Thoracic aorta (tissue), 2 donors: ENCODE data around the gene DSCAM. TPM values are rescaled to one million over a fixed set of nuclear protein-coding genes. Genes with fewer than 3 reads are reported as not detected.

Source experiments
- ATAC-seq: fragments of 150-250 bp; one replicate; pipeline ENCODE4 v1.8.0; 2017; ENCODE audit warnings: low read depth; ENCODE audit not compliant: insufficient number of reproducible peaks, low FRiP score
- DNase-seq: peaks from one replicate; pipeline ENCODE4 v3.0.0-alpha.2; 2020; ENCODE audit warnings: low spot score
- H3K27ac ChIP-seq, 2 donors: fragments of 200-600 bp; sonication (generic); 1 replicate in 1 of 2; 2 replicates in 1 of 2; pipeline ENCODE4 v1.5.1; 2016; ENCODE audit warnings: mild to moderate bottlenecking in 2 of 2, moderate library complexity in 2 of 2
- H3K27me3 ChIP-seq: fragments of 200-600 bp; sonication (generic); replicated peaks from 2 replicates; pipeline ENCODE4 v1.6.0; 2016; ENCODE audit warnings: mild to moderate bottlenecking; ENCODE audit not compliant: insufficient read depth
- H3K36me3 ChIP-seq: fragments of 200-600 bp; sonication (generic); one replicate; pipeline ENCODE4 v1.5.1; 2016
- H3K4me1 ChIP-seq, 2 donors: fragments of 200-600 bp; sonication (generic); 1 replicate in 1 of 2; 2 replicates in 1 of 2; pipeline versions ENCODE4 v1.5.1 to v1.6.0; 2016; ENCODE audit warnings: low read depth in 2 of 2, mild to moderate bottlenecking in 1 of 2; ENCODE audit not compliant: control insufficient read depth in 1 of 2
- H3K4me3 ChIP-seq: fragments of 200-600 bp; sonication (generic); 2 replicates; pipeline ENCODE4 v1.5.1; 2016; ENCODE audit warnings: mild to moderate bottlenecking
- H3K9me3 ChIP-seq: fragments of 200-600 bp; sonication (generic); 2 replicates; pipeline ENCODE4 v1.5.1; 2016
- CTCF ChIP-seq: fragments of 200-600 bp; sonication (generic); IDR thresholded peaks from one replicate; pipeline ENCODE4 v1.5.1; 2019; ENCODE audit warnings: antibody characterized with exemption
- total RNA-seq, 2 donors: library from RNA; depleted of rRNA; stranded (reverse); fragments of >200 nt; gene quantifications; one replicate each; pipeline versions ENCODE4 v1.1.0 to v1.2.3, GENCODE V29; 2016

Gene DSCAM
- total RNA-seq, 2 donors from 2014 or later, result not detected

DNA sequence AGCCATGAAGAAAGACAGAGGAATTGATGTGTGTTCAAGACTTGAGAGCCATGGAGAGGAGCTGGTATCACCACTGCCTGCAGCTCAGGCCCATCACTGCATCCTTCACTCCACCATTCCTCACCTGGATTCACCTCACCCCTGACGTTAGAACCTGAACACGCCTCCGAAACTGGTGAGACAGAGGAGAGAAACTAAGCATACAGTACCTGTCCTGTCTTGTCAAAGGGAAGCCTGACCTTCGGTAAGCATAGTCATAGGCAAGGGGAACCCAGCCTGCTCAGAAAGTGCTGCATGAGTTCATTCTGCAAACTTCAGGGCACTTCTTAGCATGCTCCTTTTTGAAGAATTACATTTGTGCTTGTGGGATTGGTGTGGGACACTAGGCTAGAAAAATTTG lies 425.8 kb downstream of the DSCAM start:
- Histone ChIP-seq H3K27ac (no peak overlapping the region), H3K27me3 (no peaks in the 10 kb centered on the region), H3K36me3 (no peaks in the 10 kb centered on the region), H3K9me3 (no peaks in the 10 kb centered on the region), H3K4me1 (no peaks in the 10 kb centered on the region), H3K4me3 (no peak overlapping the region)
- no peak for ATAC-seq
- no peak for TF ChIP-seq CTCF
- DNase-seq, result no peak

DNA sequence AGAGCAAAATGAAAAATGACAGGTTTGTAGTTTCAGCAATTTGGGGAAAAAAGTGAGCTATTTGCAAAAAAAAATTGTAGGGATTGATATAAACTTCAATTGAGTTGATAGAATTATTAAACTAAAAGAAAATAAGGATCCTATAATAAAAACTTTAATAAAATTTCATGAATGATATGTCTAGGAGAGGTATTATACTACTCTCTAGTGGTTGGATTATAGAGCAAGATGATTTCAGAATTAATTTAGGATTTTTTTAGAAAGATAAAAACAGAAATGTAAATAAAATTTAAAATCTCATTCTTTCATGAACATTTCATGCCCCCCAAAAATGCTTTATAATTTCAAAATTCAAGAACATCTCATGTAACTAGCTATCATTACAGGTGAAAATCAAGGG lies 430.4 kb downstream of the DSCAM start:
- TF ChIP-seq CTCF, result no peak
- Histone ChIP-seq H3K27ac (no peak overlapping the region), H3K36me3 (no peaks in the 10 kb centered on the region), H3K4me3 (no peak overlapping the region), H3K27me3 (no peaks in the 10 kb centered on the region), H3K9me3 (no peaks in the 10 kb centered on the region), H3K4me1 (no peaks in the 10 kb centered on the region)
- DNase-seq (no peak), ATAC-seq (no peak)

DNA sequence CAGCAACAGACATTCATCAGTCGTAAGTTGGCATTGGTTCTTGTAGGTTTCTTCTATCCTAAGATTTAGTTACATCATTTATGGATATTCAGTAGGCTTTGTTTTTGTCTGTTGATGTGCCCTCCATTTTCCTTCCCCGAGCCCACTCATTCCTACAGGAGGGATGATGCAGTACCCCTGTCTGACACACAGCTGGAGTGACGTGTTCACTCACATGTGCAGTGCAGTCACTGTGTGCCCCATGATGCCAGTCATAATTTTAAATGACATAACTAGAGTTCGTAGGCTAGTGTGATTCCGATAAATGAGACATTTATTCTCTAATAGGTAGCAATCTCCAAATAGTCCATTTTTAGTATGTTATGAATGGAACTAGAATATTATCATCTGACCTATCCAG lies 438.4 kb downstream of the DSCAM start:
- DNase-seq (no peak), ATAC-seq (no peak)
- TF ChIP-seq CTCF, result no peak
- Histone ChIP-seq H3K36me3 (no peaks in the 10 kb centered on the region), H3K4me3 (no peak overlapping the region), H3K9me3 (no peaks in the 10 kb centered on the region), H3K27ac (no peak overlapping the region), H3K4me1 (no peaks in the 10 kb centered on the region), H3K27me3 (no peaks in the 10 kb centered on the region)

DNA sequence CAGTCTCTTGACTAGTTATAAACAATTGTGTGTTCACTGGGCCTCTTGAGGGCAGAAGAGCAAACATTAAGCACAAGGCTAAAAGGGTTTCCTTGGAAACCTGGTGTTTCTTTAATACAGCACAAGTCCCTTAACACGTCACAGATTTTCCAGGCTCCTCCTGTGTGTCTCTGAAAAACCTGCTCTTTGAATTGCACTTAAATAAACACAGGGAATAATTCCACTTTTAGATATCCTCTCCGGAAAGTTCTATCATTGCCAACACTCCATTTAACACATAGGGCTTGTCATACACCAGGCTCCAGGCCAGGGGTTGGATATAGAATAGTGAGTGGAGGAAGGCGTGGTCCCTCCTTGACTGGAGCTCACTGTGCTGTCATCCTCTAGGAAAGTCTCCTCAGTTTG lies 442.6 kb downstream of the DSCAM start:
- Histone ChIP-seq H3K36me3 (no peaks in the 10 kb centered on the region), H3K4me1 (no peaks in the 10 kb centered on the region), H3K4me3 (no peak overlapping the region), H3K27me3 (no peaks in the 10 kb centered on the region), H3K9me3 (no peaks in the 10 kb centered on the region), H3K27ac (no peak overlapping the region)
- no peak for ATAC-seq
- no peak for TF ChIP-seq CTCF
- no peak for DNase-seq

- H3K4me3 ChIP-seq, result no peak overlapping the region
- no peak for DNase-seq
- H3K4me1 ChIP-seq, result no peaks in the 10 kb centered on the region
- TF ChIP-seq CTCF, result no peak
- H3K9me3 ChIP-seq, result no peaks in the 10 kb centered on the region
- H3K27me3 ChIP-seq, result no peaks in the 10 kb centered on the region
- no peaks in the 10 kb centered on the region for H3K36me3 ChIP-seq
- ATAC-seq, result no peak
- no peak overlapping the region for H3K27ac ChIP-seq
Observed at GRCh38 chr21:40402884-40403582, 443.9 kb downstream of the DSCAM start.
